ENCODE data around the gene TAF1A.
A peak's percentile ranks its signal among the peaks of the same experiment; 100 is the strongest.
"Not testable (repeated sequence)": the region's sequence is repeated elsewhere in the genome, so short reads cannot be mapped to it uniquely, and the experiment has no call there.

Gene TAF1A

GRCh38 chr1:222589462-222590302 lies at the start of gene TAF1A:
TAF1A (minus strand) TSS chr1:222589933.
- DNase-seq, result peak; percentile 74

DNA sequence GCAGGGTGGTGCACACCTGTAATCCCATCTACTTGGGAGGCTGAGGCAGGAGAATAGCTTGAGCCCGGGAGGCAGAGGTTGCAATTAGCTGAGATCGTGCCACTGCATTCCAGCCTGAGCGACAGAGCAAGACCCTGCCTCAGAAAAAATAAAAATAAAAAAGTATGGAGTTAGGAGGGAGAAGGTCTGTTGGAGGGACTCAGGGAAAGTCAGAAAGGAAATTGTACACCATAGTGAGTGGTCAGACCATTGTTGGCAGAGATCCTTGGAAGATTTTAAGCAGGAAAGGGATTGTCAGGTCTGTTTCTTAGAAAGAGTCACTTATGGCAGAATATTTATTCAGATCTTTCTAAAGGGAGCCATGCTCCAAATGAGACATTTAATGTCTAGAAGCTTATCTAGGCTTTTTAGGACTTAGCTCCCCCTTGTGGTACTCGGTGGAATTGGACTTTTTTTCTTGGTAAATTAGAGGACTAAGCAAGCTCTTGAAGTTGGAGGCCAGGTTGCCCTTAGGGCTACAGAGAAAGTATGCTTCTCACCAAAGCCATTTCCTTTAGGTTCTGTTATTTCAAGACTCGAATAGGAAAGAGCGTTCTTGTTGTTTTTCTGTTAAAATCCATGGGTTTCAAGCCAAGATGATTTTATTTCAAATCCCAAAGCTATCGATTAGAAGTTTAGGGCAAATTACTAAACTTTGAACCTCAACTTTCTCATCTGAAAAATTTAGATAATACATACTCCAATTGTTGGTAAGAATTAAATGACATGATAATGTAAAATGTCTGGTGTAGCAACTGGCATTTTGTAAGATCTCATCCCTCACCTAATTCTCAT lies 44.7 kb upstream of the TAF1A start:
- no peak for DNase-seq

- no peak for DNase-seq
These were observed 43.0 kb upstream of the TAF1A start for GRCh38 chr1:222632749-222633148.

DNA sequence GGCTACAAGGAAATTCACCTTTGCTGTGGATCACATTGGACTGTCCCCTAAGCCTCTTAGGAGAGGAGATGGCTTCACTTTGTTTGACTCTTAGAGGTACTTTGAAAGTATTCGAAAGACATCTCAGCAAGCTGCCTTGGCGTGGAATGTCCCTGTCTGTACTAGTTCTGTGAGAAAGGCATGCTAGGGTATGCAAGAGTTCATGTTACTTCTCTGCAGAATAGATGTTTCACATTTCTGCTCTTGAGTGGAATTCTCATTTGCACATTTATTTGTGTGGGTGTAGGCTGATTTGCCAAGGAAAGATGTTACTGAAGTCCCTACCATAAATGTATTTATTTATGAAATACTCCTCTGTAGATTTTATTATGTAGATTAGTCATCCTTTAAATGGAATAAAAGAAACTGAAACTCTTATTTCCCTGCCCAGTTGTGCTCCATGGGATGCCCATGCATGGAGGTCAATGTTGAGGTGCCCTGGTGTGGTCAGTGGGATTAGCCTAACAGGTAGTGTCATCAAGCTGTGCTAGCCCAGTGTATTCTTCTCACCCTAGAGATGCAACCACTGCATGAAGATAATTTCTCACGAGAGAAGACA lies 42.0 kb upstream of the TAF1A start:
- no peak for DNase-seq

- DNase-seq, result no peak
These were observed 40.3 kb upstream of the TAF1A start for GRCh38 chr1:222629921-222630535.

- DNase-seq, result no peak
These were observed 37.5 kb upstream of the TAF1A start for GRCh38 chr1:222627232-222627631.

DNA sequence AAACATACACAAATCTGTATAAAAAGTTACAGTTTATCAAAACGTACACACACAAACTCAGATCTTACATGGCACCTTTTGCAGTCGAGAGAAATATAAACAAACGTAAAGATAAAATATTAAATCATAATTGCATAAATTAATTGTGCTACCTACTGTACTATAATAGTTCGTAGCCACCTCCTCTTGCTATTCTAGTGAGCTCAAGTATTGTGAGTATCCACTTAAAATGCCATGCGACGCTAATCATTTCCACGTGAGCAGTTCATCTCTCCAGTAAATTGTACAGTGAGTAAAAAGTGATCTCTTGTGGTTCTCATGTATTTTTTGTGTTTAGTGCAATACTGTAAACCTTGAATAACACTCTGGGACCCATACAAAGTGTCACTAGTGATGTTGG lies 34.5 kb upstream of the TAF1A start:
- no peak for DNase-seq

DNA sequence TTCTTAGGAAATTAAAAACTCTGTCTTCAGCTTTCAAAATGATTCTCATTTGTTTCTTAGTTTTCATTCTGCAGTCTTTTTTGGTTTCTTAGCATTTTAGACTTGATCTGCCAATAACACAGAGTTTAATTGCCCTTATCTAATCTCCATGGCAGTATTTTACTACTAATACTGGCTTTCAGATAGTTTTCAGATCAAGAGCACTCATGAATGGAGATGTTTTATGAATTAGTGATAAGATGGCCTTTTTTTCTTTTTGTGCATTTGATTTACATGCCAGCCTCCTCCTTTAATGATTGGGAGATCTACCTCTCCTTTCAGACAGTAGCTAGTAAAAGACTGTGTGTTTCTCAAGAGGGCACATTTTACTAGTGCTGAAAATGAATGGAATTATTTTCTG lies 33.7 kb upstream of the TAF1A start:
- DNase-seq, result no peak

- no peak for DNase-seq
These were observed 33.0 kb upstream of the TAF1A start for GRCh38 chr1:222622765-222623164.

DNA sequence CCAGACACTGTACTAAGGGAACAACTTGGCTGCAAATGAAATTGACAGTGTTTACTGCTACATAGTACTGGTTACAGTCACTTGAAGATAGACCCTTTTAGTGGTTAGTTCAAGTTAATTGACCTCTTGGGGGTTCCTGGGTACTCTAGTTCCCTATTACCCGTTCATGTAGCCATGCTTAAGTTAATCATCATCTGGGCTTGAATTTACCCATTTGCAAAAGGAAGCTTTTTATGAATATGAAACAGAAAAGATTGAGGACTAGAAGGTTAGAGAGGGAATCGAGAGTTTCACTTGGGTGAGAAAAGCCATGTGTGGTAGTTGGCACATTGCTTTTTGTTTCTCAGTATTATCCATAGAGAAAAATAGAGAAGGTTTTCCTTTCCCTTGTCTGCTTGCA lies 30.8 kb upstream of the TAF1A start:
- DNase-seq, result no peak

DNA sequence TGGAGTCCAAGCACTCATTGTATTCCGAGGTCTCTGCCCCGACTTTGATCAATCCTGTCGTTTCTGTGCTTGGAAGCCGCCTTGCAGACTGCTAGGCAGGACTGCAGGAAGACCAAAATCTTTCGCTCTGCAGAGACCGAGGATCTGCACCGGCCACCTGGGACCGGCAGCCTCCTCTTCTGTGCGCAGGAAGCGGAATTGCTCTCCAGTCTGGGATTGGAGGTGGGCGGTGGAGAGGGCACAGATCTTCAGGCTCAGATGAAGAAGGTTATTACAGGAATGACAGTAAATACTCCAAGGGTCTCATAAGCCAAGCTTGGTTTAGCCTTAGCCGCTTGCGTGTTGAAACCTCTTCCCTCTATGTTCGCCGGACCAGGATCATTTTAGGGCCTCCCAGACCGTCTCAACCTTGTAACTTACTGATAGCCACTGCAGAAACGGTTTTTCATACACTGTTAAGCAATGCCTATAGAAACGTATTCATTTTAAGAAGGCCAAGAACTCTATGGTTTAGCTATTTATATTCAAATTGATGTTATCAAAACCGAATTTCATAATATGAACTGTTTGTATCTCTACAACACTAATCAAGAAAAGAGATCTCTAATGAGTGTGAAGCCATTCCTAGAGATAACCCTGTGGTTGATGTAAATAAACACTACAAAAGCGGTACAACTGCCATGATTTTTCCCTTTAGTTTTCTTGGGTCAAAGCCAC lies 29.3 kb upstream of the TAF1A start:
- DNase-seq, result no peak

GRCh38 chr1:222618001-222618879 lies 28.5 kb upstream of the TAF1A start, which contains the start of gene MIA3:
MIA3 (plus strand) TSS chr1:222618097; CDS start chr1:222618111, 14 bp downstream.
- DNase-seq, result peak; percentile 23

GRCh38 chr1:222617367-222617951 lies 27.7 kb upstream of the TAF1A start:
- DNase-seq, result peak; percentile 89

GRCh38 chr1:222616525-222616924 lies 26.8 kb upstream of the TAF1A start:
- no peak for DNase-seq

- no peak for DNase-seq
These were observed 23.9 kb upstream of the TAF1A start for GRCh38 chr1:222613627-222614026.

DNA sequence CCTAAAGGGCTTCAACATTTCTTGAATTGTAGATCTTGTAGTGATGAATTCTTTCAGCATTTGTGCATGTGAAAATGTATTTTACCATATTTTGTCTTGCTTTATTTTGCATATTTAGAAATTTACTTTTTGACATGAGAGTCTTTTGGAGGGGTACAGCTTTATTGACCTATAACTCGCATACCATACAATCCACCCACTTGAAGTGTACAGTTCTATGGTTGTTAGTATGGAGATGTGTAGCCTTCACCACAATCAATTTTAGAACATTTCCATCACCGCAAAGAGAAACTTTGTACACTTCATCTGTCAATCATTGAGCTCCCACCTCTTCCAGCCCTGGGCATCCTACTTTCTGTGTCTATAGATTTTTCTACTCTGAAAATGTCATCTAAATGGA lies 21.0 kb upstream of the TAF1A start:
- DNase-seq, result no peak

DNA sequence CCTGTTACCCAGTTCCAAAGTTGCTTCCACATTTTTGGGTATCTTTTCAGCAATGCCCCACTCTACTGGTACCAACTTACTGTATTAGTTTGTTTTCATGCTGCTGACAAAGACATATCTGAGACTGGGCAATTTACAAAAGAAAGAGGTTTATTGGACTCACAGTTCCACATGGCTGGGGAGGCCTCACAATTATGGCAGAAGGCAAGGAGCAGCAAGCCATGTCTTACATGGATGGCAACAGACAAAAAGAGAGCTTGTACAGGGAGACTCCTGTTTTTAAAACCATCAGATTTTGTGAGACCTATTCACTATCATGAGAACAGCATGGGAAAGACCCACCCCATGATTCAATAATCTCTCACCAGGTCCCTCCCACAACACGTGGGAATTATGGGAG lies 19.4 kb upstream of the TAF1A start:
- DNase-seq, result not testable (repeated sequence)

DNA sequence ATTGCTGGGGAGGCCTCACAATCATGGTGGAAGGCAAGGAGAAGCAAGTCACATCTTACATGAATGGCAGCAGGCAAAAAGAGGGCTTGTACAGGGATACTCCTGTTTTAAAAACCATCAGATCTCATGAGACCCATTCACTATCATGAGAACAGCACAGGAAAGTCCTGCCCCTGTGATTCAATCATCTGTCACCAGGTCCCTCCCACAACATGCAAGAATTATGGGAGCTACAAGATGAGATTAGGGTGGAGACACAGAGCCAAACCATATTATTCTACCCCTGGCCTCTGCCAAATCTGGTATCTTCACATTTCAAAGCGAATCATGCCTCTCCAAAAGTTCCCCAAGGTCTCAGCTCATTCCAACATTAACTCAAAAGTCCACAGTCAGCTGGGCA lies 17.0 kb upstream of the TAF1A start:
- no peak for DNase-seq

DNA sequence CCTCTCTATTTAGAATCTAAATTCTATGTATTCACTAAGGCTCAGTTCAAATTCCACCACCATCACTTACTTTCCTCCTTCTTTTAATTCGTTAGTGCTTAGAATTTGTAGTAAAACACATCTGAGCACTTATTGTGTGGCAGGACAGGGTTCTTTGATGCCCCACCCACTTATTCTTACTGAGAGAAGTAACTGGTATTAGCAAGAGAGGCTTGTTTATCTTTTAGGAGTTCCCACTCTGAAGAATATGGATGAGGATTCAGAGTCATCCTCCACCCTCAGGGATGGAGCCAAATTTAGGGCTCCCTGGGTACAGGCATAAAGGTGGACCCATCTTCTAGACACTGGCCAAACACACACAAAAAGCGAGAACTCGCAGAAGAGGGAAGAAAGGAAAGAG lies 11.5 kb upstream of the TAF1A start:
- DNase-seq, result no peak

DNA sequence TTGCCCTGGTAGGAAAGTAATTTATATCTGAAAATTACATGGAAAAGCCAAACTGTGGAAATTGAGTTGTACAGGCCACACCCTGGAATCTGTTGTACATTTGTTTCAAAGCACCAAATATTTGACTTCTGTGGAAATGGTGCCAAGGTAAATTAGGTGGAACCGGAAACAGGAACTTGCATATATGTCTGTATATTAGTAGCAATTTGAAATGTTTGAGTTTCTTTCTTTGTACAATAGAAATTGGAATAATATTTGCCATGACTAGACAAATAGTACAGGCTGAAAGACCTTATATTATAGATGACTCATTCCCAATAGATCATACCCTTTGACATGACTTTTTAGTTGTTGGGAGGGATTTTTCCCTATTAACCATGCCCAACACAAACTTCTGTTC lies 10.5 kb upstream of the TAF1A start:
- DNase-seq, result no peak

DNA sequence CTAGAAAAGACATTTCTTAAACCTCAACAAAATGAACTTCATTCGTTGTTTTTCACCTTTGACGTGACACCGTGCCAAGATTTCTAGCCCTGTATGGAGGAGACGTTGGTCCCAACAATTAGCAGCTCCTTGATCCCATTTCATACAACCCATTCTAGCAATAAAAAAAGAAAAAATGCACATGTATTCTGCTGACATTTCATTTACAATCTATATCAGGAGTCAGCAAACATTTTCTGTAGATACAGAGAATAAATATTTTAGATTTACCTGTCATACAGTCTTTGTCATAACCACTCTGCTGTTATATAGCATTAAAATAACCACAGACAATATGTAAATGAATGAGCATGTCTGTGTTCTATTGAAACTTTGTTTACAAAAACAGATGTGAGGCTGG lies 7.0 kb upstream of the TAF1A start:
- DNase-seq, result no peak

All from activated CD4-positive, alpha-beta T cell treated with anti-CD3 and anti-CD28 coated beads for 1 hour (primary cell).